Sigmoid colon (tissue), 3 donors: ENCODE measurements around the gene SNAI3.

Source experiments
- POLR2A ChIP-seq, 2 donors: fragments of 450-650 bp; IDR thresholded peaks; one replicate each; pipeline ENCODE4 v1.6.1; 2016; ENCODE audit warnings: antibody characterized with exemption in 2 of 2, mild to moderate bottlenecking in 2 of 2, moderate library complexity in 2 of 2
- TF ChIP-seq, protein P1 (sequence below), 4 experiments: fragments of 450-650 bp in 3 of 4; fragments of 200-600 bp in 1 of 4; IDR thresholded peaks; one replicate each; pipeline ENCODE4 v1.5.1; 2016 to 2019; ENCODE audit warnings: antibody characterized with exemption in 4 of 4, mild to moderate bottlenecking in 3 of 4, moderate library complexity in 2 of 4

DNA sequence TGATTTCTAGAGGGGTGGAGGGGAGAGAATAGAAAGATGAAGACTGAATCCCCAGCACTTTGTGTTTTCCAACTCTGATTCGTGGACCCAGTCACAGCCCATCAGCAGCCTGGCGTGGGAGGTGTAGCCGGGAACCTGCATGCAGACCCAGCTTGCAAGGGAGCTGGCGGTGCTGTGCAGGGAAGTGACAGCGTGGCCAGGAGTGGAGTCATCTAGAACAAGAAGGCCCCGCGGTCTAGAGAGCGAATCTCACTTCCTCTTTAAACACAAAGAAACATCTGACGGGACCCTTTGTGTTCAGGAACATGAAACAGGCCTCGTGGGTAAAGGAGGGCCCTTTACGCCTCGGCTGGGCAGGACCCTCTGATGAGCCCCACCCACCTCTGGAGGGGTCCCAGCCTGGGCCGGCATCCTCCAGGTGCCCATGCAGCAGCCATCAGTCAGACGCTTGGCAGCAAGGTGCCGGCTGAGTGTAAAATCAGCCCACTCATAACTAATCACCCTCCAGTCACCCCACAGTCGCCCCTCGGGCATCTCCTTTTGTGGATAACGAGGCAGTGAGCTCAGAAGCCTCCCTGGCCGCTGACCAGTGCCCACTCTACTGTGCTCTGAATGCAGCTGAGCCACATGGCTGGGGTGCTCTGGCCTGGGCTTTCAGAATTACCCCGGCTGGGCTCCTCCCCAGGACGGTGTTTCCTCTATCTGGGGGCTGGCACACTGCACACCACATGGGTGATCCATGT lies 4.4 kb downstream of the SNAI3 start:
- TF ChIP-seq, protein P1, sequence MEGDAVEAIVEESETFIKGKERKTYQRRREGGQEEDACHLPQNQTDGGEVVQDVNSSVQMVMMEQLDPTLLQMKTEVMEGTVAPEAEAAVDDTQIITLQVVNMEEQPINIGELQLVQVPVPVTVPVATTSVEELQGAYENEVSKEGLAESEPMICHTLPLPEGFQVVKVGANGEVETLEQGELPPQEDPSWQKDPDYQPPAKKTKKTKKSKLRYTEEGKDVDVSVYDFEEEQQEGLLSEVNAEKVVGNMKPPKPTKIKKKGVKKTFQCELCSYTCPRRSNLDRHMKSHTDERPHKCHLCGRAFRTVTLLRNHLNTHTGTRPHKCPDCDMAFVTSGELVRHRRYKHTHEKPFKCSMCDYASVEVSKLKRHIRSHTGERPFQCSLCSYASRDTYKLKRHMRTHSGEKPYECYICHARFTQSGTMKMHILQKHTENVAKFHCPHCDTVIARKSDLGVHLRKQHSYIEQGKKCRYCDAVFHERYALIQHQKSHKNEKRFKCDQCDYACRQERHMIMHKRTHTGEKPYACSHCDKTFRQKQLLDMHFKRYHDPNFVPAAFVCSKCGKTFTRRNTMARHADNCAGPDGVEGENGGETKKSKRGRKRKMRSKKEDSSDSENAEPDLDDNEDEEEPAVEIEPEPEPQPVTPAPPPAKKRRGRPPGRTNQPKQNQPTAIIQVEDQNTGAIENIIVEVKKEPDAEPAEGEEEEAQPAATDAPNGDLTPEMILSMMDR (IDR thresholded peaks at IDR 0.05) = no peak
- TF ChIP-seq POLR2A (IDR thresholded peaks at IDR 0.05) = no peak
